ENCODE results near the gene IL16.
"Not testable (repeated sequence)": the region's sequence is repeated elsewhere in the genome, so short reads cannot be mapped to it uniquely, and the experiment has no call there.

IL16 gene

GRCh38 chr15:81321667-81322066 is 125.0 kb downstream of the IL16 start:
- DNase-seq: no peak

DNA sequence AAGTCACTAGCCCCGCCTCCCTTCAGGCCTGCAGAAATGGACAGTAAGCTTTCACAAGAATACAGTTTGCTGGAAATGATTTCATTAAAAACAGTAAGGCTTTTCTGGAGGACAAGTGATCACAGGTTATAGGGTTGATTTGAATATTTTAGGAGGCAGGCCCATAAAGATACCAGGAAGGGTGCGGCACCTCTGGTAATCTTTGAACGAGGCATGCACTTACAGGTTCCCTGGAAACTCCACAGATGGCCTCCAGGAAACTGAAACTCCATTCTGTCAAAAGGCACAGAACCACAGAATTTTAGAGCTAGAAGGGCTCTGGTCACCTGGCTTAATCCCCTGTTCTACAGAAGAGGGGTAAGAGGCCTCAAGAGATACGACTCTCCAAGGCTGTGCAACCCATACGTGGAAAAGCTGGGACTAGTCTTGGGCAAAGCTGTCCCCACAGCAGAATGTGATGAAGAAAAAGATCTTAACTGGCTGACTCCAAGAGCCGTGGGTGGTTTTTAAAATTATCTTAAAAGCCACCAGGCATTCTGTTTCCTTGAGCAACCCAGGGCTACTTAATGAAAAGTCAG is 126.1 kb downstream of the IL16 start:
- DNase-seq: no peak

GRCh38 chr15:81323559-81323943 is 126.9 kb downstream of the IL16 start:
- DNase-seq: no peak

DNA sequence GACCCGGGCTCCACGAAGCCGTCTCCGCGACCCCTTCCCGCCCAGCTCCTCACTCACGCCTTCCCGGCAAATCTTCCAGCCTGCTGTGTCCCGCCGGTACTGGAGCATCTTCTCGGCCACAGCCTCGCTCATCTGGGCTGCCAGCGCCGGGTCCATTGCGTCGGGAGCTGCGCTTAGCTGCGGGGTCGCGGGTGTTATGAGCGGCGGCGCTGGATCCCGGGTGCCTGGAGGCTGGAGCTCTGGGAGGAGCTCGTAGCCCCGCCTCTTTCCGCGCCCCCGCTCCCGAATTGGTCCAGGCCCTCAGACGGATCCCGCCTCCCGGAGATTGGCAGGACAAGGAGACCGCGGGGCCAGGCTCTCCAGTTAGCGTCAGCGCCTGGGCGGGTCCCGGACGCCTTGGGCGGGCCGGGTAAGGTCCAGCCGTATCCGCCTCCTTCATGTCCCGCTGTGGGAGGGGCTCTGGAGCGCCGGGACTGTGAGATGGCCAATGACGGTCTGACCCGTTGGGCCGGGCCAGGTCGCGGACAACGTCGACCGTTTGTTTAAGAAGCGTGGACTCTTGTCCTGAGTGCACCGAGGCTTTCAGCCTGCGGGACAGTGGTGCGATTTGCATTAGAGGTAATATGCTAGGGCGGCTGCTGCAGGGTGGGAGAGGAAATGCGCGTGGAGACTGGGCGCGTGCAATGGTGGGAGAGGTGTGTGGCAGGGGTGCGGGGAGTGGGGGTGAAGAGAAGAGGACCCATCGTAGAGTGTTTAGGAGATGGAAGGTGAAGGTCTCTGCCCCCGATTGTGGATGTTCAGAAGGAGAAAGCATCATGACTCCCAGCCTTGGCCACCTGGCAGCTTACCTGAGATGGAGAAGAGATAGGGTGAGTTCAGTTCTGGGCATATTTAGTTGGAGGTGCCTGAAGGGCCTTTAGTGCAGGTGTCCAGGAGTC is 127.5 kb downstream of the IL16 start, which contains the start of gene STARD5:
STARD5 (minus strand) TSS at position 198 of the 938 bp plus-strand sequence; CDS start at position 156, 42 bp downstream.
- DNase-seq: peak; percentile 94

- no peak for DNase-seq
Measured at GRCh38 chr15:81326466-81327212, 130.0 kb downstream of the IL16 start.

- DNase-seq: no peak
Measured at GRCh38 chr15:81327516-81327915, 130.8 kb downstream of the IL16 start.

DNA sequence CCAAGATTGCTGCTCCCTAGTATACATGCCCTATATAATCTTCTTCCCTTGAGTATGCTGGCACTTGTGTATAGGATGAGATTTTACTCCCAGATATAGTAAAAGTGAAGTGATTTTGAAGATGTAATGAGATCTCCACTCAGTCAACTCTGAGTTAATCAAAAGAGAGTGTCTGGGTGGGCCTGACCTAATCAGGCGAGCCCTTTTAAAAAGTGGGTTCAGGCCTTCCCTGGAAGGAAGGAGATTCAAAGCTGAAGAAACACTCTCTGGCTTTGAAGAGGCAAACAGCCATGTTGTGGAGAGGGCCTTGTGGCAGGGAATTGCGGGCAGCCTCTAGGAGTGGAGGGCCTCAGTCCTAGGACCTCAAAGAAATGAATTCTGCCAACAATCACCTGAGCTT is 132.8 kb downstream of the IL16 start:
- no peak for DNase-seq

DNA sequence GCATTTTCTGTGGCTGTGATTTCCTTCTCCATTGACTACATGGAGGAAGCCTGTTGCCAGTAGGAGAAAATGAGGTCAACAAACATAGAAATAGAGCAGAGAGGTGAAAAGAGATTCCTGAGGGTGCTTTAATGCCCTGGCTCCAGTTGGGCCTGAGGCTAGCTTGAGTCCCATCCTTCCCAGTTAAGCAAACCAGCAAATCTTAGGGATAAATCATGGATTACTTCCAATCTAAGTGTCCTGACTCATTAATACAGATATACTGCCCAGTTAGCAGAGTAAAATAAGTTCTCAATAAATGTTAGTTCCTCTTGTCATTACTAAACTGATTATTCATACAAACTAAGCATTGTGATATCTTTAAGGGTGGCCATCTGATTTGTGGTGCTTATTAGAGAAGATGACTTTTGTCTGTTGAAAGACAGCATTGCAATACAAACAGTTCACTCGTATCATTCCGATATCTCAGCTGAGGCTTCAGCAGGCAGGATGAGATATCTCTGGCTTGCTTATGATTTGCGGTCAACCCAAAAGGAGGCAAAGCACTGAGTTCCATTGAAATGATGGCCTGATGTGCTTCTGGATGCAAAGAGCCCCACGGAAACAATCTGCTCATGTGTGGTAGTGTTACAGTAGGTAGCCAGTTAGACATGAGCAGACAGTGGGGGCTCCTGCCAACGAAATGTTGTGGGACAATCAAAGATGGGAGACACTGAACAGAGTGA is 133.8 kb downstream of the IL16 start:
- no peak for DNase-seq

DNA sequence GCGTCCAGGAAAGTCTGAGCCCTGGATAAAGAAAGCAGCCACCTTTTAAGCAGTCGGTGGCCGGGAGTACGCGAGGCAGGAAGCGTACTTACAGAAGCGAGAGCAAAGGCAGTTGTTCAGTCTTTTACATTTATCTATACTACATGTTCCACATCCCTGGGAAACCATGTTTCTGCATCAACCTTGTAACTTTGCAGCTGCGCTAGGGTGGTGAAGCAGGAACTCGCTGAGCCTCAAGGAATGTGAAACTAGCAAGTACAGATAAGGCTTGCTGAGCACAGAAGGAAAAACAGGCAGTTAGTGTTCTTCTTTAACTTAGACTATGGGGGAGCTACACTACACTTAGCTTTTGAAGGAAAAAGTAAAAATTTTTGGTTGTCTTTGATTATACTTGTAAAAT is 134.5 kb downstream of the IL16 start:
- DNase-seq: not testable (repeated sequence)

DNA sequence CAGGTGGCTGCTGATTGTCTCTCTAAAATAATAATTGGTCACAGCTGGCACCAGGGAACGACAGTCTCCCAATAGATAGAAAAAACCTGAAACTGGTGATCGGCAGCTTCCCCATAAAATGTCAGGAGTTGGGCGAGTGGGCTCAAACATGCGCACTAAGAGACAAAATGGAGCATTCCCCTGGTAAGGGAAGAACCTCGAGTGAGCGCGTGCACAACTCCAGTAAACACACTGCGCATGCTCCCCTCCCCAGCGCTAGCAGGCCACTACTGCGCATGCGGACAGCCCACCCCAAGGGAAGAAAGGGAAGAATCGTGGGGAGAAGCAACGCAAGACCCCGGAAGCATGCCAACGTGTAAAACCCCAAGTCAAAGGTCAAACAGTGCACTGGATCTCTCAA is 134.9 kb downstream of the IL16 start:
- no peak for DNase-seq

GRCh38 chr15:81332326-81332725 is 135.6 kb downstream of the IL16 start:
- DNase-seq: no peak

GRCh38 chr15:81333363-81333762 is 136.7 kb downstream of the IL16 start:
- DNase-seq: no peak

GRCh38 chr15:81334768-81335435 is 138.2 kb downstream of the IL16 start:
- DNase-seq: no peak

GRCh38 chr15:81335631-81336030 is 139.0 kb downstream of the IL16 start:
- DNase-seq: no peak

- peak; percentile 7 for DNase-seq
Measured at GRCh38 chr15:81336568-81336967, 139.9 kb downstream of the IL16 start.

DNA sequence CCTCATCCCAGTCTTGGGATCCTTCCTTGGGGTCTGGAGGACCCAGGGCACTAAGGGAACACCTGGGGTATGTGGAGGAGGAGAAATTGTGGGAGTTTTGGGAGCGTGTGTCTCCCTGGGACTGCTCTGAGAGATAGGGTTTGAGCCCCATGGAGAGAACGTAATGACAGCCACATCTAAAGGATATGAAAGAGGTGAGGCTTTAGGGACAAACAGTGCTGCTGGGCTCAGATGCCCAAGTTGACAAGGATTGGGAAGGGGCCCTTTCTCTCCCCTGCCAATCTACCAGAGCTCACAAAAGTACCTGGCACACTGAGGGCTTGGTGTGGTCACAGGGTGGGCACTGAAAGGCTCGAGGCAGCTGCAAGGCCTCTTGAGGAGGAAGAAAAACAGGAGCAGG is 140.6 kb downstream of the IL16 start:
- DNase-seq: no peak

GRCh38 chr15:81337713-81338157 is 141.1 kb downstream of the IL16 start:
- no peak for DNase-seq

DNA sequence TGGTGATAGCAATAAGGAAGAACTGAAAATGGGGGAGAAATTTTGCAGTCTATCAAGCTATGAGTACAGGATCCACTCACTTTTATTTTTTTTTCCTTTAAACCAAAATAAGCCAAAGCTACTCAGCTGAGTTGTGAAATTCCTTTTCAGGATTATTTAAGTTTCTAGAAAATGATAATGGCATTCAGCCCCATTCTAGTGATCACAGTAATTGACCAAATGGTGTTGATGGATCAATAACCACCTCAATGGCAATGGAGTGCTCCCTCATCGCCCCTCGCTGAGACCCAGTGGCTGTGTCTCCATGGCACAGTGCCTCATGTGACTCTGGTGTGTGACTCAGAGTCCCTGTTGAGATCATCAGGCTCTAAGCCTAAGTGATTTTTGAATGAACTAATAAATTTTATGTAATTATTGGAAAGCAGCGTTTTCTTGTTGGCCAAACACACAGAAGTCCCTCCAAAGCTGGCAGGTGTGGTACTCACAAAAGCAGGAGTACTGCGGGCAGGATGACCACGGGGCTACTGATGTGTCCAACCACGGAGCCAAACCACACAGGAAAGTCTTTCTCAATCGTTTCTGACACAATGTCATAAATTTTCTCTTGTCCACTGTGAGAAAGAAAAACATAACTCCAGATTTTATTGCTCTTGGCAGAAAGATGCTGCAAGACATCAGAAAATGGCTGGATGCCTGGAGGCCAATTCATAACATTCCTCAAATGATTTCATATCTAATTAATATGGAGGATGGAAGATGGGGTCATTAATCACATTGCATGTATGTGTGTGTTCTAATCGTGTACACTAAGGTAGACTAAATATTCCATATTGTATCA is 141.7 kb downstream of the IL16 start:
- DNase-seq: no peak

DNA sequence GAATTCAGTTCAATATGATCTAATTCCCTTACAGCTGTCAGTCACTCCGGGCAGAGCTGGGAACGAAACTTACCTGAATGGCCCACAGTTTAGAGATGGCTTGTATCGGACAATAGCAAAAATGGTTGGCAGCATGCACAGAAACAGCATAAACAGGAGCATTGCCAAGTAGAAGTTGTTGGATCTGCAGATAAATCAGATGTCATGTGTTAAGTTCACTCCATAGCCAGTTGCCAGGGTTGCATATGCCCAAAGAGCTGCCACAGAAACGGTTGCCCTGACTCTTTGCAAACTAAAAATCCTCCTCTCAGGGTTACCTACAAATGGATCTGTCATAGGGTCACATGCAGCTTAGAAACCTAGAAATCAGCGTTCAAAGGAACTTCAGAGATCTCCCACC is 142.6 kb downstream of the IL16 start:
- DNase-seq: no peak

- no peak for DNase-seq
Measured at GRCh38 chr15:81339851-81340250, 143.2 kb downstream of the IL16 start.

GRCh38 chr15:81341351-81341750 is 144.7 kb downstream of the IL16 start:
- no peak for DNase-seq

Data from KG1 (cell line).